Activated naive CD8-positive, alpha-beta T cell treated with anti-CD3 and anti-CD28 coated beads for 36 hours (primary cell): ENCODE data around the gene CDK15. TPM values are rescaled to one million over a fixed set of nuclear protein-coding genes. Genes with fewer than 3 reads are reported as not detected.

Source experiments
- DNase-seq: peaks from one replicate; pipeline ENCODE4 v3.0.0; 2021
- H3K27ac Mint-ChIP-seq: one replicate; pipeline ENCODE4 v1.8.0; 2022; ENCODE audit warnings: mild to moderate bottlenecking, moderate library complexity, mixed read lengths
- H3K27me3 Mint-ChIP-seq: one replicate; pipeline ENCODE4 v1.8.0; 2022; ENCODE audit warnings: mild to moderate bottlenecking, mixed read lengths
- H3K36me3 Mint-ChIP-seq: one replicate; pipeline ENCODE4 v1.8.0; 2021; ENCODE audit warnings: mild to moderate bottlenecking, mixed read lengths
- H3K4me1 Mint-ChIP-seq: one replicate; pipeline ENCODE4 v1.8.0; 2021; ENCODE audit warnings: mixed read lengths
- H3K4me3 Mint-ChIP-seq: one replicate; pipeline ENCODE4 v1.8.0; 2022; ENCODE audit warnings: mild to moderate bottlenecking, moderate library complexity, mixed read lengths
- H3K9me3 Mint-ChIP-seq: one replicate; pipeline ENCODE4 v1.8.0; 2022; ENCODE audit warnings: mixed read lengths
- total RNA-seq, 2 experiments: library from RNA; stranded (reverse); gene quantifications; one replicate each; pipeline ENCODE4 v1.2.3, GENCODE V29; 2021

Gene CDK15
- total RNA-seq, 2 experiments from 2014 or later, result not detected

DNA sequence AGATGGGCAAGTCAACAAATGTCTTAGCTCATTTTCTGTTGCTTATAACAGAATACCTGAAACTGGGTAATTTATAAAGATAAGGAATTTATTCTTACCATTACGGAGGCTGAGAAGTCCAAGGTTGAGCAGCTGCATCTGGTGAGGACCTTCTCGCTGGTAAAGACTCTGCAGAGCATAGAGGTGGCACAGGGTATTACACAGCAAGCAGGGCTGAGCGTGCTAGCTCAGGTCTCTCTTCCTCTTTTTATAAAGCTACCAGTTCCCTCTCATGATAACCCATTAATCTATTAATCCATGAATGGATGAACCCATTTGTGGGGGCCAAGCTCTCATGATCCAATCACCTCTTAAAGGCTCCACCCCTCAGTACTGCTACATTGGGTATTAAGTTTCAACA, 109.1 kb downstream of the CDK15 start:
- Mint-ChIP-seq H3K9me3 (no peaks in the 10 kb centered on the region), H3K4me3 (no peak overlapping the region), H3K36me3 (no peaks in the 10 kb centered on the region), H3K4me1 (no peaks in the 10 kb centered on the region), H3K27ac (no peak overlapping the region), H3K27me3 (no peaks in the 10 kb centered on the region)
- no peak for DNase-seq

DNA sequence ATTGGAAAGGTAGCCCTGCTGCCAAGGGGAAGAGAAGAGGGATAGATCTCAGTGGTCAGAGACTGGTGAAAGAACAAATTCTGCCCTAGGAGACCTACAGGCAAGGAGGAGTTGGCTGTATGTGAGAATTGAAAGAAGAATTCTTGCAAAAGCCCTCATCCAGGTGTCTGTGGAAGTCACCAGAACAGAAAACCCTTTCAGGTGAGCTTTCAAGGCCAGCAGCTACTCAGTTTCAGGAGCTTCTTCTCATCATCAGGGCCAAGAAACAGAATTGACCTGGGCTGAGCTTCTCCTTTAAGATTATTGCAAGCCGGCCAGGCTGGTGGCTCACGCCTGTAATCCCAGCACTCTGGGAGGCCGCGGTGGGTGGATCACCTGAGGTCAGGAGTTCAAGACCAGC, 110.2 kb downstream of the CDK15 start:
- H3K27me3 Mint-ChIP-seq, result no peaks in the 10 kb centered on the region
- no peak overlapping the region for H3K4me3 Mint-ChIP-seq
- H3K4me1 Mint-ChIP-seq, result no peaks in the 10 kb centered on the region
- H3K27ac Mint-ChIP-seq, result no peak overlapping the region
- H3K36me3 Mint-ChIP-seq, result no peaks in the 10 kb centered on the region
- DNase-seq, result no peak
- no peaks in the 10 kb centered on the region for H3K9me3 Mint-ChIP-seq

DNA sequence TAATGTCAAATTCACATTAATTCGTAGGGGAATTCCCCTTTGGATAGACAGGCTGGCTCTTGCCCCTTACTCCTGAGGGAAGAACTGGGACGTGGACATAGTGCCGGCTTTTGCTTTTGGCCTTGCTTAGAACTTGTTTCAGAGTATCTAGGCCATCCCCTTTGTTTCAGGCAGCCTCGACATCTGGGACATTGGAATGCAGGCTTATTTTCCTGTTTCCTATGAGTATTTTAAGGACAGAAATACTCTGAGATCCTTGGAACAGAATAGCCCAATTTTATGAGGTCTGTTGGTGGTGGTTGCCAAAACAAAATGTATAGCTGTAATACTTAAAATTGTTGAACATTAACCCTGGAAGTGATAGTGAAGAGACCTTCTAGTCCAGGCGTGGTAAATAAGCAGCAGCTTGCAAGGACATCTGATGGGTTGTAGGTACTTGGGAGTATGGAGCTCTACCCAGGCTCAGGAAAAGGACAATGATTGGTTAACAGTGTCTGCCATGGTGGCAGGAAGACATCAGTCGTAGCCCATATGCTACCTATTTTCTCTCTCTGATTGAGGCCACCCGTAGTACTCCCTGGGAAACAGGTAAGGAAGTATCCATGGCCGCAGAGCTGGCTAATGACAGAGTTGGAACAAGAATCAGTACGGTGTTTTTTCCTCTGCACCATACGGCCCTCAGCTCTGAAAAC, 112.4 kb downstream of the CDK15 start:
- Mint-ChIP-seq H3K27ac (no peak overlapping the region), H3K9me3 (no peaks in the 10 kb centered on the region)

DNA sequence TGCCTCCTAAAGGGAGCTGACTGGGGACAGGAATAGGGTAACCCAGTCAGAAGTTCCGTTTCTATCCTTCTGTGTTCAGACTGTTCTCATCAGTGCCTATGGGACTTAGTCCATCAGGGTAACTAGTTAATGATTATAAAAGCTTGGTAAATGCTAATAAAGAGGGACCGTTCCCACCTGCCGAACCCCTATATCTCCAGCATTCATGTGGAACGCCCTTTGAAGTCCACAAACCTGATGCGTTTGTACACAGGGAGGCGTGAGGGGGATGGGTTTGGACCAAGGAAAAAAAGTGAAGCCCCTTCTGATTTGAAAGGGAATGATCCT, 112.9 kb downstream of the CDK15 start:
- Mint-ChIP-seq H3K27ac (no peak overlapping the region), H3K9me3 (no peaks in the 10 kb centered on the region), H3K4me1 (no peaks in the 10 kb centered on the region), H3K4me3 (no peak overlapping the region), H3K36me3 (no peaks in the 10 kb centered on the region), H3K27me3 (no peaks in the 10 kb centered on the region)
- DNase-seq, result no peak

More for the DNA sequence above, 112.4 kb downstream of the CDK15 start:
- no peak overlapping the region for H3K4me3 Mint-ChIP-seq
- H3K36me3 Mint-ChIP-seq, result no peaks in the 10 kb centered on the region
- DNase-seq, result no peak
- H3K27me3 Mint-ChIP-seq, result no peaks in the 10 kb centered on the region
- no peaks in the 10 kb centered on the region for H3K4me1 Mint-ChIP-seq

DNA sequence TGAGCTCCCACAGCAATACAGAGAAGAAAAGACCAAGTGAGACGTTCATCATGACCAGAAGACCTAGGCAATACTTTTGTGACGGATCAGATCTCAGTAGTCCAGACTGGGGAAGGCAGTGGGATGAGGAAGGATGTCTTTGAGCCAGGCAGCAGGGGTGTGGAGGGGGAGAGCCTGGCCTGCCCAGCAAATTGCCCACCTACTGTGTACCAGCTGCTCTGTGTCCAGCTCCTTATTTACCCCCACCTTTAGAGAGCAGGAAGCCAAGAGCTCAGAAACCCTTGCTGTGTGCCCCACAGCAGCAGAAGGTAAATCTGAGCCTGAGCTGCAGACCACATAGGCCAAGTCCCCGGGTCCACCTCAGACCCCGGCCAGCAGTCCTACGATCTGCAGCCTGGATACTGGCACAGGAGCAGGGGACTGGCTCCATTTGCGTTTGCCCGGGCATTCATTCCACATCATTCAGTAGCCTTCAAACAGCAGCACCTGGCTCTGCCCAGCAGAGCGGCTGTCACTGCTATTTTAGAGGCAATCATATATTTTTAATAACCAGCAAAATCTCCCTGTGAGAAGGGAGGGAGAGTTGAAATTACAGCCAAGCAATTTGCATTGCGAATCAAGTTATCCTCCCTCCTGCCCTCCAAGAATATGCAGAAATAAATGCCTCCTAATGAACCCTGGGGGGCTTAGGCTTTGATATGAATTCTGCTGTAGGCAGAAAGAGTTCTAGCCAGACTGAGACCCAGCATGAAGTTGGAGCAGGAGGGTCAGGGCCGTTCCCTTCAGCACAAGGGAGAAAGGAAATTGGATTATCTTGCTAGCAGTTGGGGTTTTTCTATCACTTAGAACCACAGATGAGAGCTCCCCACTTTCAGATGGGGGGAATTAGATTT, 117.3 kb downstream of the CDK15 start:
- H3K4me3 Mint-ChIP-seq, result no peak overlapping the region

DNA sequence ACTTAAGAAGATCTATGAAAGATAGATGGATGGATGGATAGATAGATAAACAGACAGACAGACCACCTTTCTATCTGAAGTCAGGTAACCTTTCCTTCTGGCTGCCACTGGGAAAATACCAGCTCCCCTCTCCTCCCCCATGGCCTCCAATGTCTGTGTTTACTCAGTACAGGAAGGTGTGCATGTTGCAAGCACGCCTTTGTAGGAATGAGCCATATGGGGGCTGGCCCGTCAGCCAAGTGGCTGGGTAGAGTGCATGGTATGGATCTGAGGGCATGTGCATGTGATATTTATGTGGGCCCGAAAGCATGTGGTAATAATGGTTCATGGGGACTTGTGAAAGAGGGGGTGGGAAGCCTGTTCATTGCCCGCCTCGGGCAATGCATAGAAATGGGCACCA, 118.1 kb downstream of the CDK15 start:
- H3K9me3 Mint-ChIP-seq, result no peaks in the 10 kb centered on the region
- peaks cover 11% of the 10 kb centered on the region for H3K27me3 Mint-ChIP-seq
- no peak overlapping the region for H3K4me3 Mint-ChIP-seq
- DNase-seq, result no peak
- no peaks in the 10 kb centered on the region for H3K4me1 Mint-ChIP-seq
- no peak overlapping the region for H3K27ac Mint-ChIP-seq
- no peaks in the 10 kb centered on the region for H3K36me3 Mint-ChIP-seq

More for the DNA sequence above, 117.3 kb downstream of the CDK15 start:
- DNase-seq, result no peak
- H3K27me3 Mint-ChIP-seq, result peaks cover 11% of the 10 kb centered on the region
- H3K4me1 Mint-ChIP-seq, result no peaks in the 10 kb centered on the region
- no peak overlapping the region for H3K27ac Mint-ChIP-seq
- H3K36me3 Mint-ChIP-seq, result no peaks in the 10 kb centered on the region
- no peaks in the 10 kb centered on the region for H3K9me3 Mint-ChIP-seq

DNA sequence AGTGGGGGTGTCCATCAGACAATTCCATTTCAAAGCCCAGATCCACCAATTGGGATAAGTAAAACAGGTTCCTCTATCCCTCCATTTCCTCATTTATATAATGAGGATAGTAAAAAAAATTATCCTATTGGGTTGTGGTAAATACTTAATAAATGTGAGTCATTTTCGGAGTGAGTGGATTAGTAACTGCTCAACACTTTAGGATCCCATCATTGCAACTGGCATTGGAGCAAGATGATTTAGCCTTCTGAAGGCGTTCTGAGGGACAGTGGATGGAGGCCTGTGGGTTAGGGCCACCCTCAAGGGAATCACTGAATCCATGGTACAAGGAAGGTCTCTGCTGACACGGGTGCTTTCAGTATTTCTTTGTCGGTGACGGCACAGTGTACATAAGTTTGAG, 118.7 kb downstream of the CDK15 start:
- Mint-ChIP-seq H3K36me3 (no peaks in the 10 kb centered on the region), H3K4me1 (no peaks in the 10 kb centered on the region), H3K27me3 (peaks cover 11% of the 10 kb centered on the region), H3K9me3 (no peaks in the 10 kb centered on the region), H3K27ac (no peak overlapping the region), H3K4me3 (no peak overlapping the region)
- DNase-seq, result no peak

DNA sequence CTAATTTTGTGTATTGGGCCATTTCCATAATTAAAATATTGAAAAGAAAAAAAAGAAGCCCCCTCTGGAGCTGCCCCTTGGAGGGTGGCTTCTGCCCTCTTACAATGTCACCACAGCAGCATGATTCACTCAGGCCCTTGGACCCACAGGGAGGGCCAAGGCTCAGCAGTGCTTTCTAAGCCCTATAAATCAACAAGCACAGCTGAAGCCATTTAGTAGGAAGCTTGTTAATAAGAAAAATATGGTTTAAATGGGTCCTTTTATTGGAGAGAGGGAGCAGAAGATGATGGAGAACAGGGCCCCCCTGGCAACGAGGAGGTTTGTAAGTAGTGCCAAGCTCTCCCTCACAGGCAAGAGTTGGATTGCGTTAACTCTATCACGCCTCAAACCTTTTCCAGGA, 119.7 kb downstream of the CDK15 start:
- H3K27ac Mint-ChIP-seq, result no peak overlapping the region

DNA sequence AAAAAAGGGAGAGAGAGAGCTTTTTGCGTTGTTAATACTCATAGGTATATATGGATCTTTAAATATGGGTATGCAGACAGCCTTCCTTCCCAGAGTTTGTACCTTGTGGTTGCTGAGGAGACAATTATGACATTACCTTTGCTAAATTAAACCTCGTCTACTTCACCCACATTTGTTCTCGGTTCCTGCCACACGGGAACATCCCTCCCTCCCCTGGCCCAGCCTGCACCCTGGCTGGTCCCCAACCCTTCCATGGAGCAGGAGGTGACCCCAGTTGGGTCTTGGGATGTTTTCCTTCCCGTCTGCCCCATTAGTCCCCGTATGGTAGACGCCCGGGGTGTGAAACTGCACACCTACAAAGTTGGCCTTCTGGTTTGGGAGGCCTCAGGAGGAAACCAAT, 122.0 kb downstream of the CDK15 start:
- DNase-seq, result no peak
- H3K36me3 Mint-ChIP-seq, result no peaks in the 10 kb centered on the region

More for the DNA sequence above, 119.7 kb downstream of the CDK15 start:
- Mint-ChIP-seq H3K27me3 (peaks cover 15% of the 10 kb centered on the region), H3K9me3 (no peaks in the 10 kb centered on the region), H3K36me3 (no peaks in the 10 kb centered on the region), H3K4me1 (no peaks in the 10 kb centered on the region), H3K4me3 (no peak overlapping the region)
- no peak for DNase-seq

DNA sequence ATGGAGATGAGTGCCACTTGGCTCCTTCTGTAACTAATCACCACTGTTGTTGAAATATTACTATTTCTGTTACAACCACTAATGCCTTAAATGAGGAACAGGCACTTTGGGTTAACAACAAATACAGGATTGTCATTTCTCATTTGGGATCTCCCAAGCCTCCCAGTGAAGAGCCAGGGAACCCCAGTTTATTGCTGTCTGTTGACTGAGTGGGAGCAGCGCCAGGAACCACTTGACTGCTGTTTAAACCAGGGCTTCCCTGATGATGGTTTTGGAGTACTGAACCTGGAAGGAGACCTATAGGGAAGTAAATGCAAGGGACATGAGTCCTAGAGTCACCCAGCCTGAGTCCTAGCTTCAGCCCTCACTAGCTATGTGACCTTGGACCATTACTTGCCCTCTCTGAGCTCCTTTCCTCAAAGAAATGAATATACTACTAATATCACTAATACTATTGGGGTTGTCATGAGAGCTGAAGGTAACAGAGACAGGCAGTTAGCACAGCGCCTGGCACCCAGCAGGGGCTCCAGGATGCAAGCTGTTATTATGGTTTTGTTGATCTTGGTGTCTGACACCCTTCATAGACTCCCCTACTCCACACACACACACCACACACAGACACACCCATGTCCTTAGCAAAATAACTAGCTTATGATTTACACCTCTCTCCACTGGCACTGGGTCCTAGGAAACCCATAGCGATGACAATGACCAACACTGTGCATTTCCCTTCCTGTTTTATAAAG, 123.1 kb downstream of the CDK15 start:
- peaks cover 19% of the 10 kb centered on the region for H3K27me3 Mint-ChIP-seq
- no peak for DNase-seq
- H3K4me1 Mint-ChIP-seq, result no peaks in the 10 kb centered on the region
- no peaks in the 10 kb centered on the region for H3K36me3 Mint-ChIP-seq
- H3K27ac Mint-ChIP-seq, result no peak overlapping the region
- no peaks in the 10 kb centered on the region for H3K9me3 Mint-ChIP-seq
- no peak overlapping the region for H3K4me3 Mint-ChIP-seq

More for the DNA sequence above, 122.0 kb downstream of the CDK15 start:
- peaks cover 17% of the 10 kb centered on the region for H3K27me3 Mint-ChIP-seq
- no peak overlapping the region for H3K27ac Mint-ChIP-seq
- no peak overlapping the region for H3K4me3 Mint-ChIP-seq
- H3K9me3 Mint-ChIP-seq, result no peaks in the 10 kb centered on the region
- no peaks in the 10 kb centered on the region for H3K4me1 Mint-ChIP-seq

DNA sequence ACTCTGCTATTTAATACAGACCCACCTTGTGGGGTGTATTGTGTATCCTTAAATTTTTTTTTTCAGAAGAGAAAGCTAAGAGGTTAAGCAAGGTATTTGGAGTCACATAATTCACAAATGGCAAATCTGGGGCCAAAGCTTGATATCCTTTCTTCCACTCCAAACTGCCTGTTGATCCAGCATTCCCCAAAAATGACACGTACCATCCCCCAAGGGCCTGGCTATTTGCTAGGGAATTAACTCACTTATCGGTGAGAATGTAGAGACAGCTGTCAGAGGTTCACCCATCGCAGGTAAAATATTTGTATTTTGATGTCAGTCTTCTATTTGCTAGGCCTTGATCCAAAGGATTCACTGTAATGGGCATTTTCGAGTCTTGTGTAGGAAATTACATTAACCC, 123.7 kb downstream of the CDK15 start:
- peaks cover 13% of the 10 kb centered on the region for H3K27me3 Mint-ChIP-seq
- H3K27ac Mint-ChIP-seq, result no peak overlapping the region
- no peaks in the 10 kb centered on the region for H3K9me3 Mint-ChIP-seq
- no peak overlapping the region for H3K4me3 Mint-ChIP-seq
- DNase-seq, result no peak
- no peaks in the 10 kb centered on the region for H3K36me3 Mint-ChIP-seq
- H3K4me1 Mint-ChIP-seq, result no peaks in the 10 kb centered on the region

DNA sequence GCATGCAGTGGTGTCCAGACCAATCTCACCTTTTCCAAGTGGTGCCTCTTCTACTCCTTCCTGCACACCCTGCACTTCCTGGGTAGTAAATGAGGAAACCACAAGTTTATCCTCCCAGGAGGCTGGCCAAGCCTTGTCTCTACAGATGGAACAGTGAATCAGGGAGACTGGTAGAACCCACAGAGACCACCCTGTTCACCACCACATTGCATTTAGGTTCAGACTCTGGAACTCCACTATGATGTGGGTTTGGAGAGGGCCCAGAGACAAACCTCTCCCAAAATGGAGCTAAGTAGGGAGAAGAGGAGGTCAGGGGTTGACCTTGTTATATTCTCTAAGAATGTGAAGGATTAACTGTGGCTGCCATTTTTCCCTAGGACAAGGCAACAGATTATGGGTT, 124.5 kb downstream of the CDK15 start:
- Mint-ChIP-seq H3K27me3 (peaks cover 12% of the 10 kb centered on the region), H3K9me3 (no peaks in the 10 kb centered on the region)
- DNase-seq, result no peak

DNA sequence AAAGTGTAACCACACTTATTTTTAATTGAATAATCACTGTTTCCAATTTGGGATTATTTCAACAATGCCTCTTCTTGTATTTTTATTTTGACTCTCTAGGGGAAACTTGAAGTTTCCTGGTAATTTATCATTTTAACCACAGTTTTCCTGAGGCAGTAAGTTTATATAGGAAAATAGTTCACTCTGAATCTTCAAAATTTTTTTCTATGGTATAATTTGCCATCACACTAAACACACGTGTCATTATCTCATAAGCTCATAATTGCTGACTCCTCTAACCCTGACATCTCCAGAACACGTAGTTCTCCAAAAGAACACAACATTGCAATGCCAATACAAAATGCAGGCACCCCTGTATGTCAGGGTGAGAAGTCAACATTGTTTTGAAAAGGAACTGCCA, 125.1 kb downstream of the CDK15 start:
- H3K27ac Mint-ChIP-seq, result no peak overlapping the region
- no peaks in the 10 kb centered on the region for H3K4me1 Mint-ChIP-seq

More for the DNA sequence above, 124.5 kb downstream of the CDK15 start:
- Mint-ChIP-seq H3K27ac (no peak overlapping the region), H3K36me3 (no peaks in the 10 kb centered on the region), H3K4me1 (no peaks in the 10 kb centered on the region), H3K4me3 (no peak overlapping the region)

DNA sequence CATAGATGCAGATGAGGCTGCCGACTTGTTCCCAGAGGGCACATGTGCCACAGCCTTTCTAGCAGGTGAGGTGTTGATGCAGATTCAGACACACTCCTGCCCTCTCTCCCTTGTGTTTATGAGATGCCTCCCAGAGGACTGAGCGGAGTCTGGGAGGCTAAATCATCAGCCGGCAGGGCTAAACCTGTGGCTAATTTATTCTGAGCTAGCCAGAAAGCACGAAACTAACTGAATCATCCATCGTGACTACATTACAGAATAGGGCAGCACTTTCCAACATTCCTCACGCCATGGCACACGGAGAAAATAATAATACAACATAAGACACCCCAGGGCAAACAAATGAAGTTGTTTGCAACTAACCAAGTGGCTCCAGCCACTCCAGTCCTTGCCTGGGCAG, 125.6 kb downstream of the CDK15 start:
- DNase-seq, result no peak
- H3K4me3 Mint-ChIP-seq, result no peak overlapping the region
- no peaks in the 10 kb centered on the region for H3K4me1 Mint-ChIP-seq
- no peaks in the 10 kb centered on the region for H3K9me3 Mint-ChIP-seq
- no peaks in the 10 kb centered on the region for H3K36me3 Mint-ChIP-seq
- H3K27me3 Mint-ChIP-seq, result peaks cover 9% of the 10 kb centered on the region
- H3K27ac Mint-ChIP-seq, result no peak overlapping the region

More for the DNA sequence above, 125.1 kb downstream of the CDK15 start:
- Mint-ChIP-seq H3K27me3 (peaks cover 9% of the 10 kb centered on the region), H3K9me3 (no peaks in the 10 kb centered on the region), H3K4me3 (no peak overlapping the region), H3K36me3 (no peaks in the 10 kb centered on the region)
- no peak for DNase-seq

DNA sequence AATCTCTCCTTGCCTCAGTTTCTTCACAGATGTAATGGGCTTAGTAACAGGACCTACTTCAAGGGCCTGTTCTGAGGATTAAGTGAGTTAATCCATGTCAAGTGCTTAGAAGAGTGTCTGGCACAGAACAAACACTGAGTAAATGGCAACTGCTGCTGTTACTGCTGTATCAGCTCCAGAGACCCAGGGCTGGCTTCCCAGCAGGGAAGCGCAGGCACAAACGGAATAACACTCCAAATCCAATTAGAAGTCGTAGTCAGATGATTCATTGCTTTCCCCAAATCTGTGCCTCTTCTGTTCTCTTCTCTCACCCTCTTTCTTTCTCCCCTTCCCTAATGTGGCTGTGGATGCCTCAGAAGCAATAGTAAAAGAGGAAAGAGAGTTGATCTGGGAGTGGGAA, 126.2 kb downstream of the CDK15 start:
- H3K4me1 Mint-ChIP-seq, result no peaks in the 10 kb centered on the region
- H3K27me3 Mint-ChIP-seq, result peaks cover 9% of the 10 kb centered on the region
- no peak overlapping the region for H3K27ac Mint-ChIP-seq
- no peaks in the 10 kb centered on the region for H3K36me3 Mint-ChIP-seq
- DNase-seq, result no peak
- H3K9me3 Mint-ChIP-seq, result no peaks in the 10 kb centered on the region
- H3K4me3 Mint-ChIP-seq, result no peak overlapping the region
